ENCODE data around the gene TLCD3B.
"Not testable (repeated sequence)": the region's sequence is repeated elsewhere in the genome, so short reads cannot be mapped to it uniquely, and the experiment has no call there.

Gene TLCD3B

DNA sequence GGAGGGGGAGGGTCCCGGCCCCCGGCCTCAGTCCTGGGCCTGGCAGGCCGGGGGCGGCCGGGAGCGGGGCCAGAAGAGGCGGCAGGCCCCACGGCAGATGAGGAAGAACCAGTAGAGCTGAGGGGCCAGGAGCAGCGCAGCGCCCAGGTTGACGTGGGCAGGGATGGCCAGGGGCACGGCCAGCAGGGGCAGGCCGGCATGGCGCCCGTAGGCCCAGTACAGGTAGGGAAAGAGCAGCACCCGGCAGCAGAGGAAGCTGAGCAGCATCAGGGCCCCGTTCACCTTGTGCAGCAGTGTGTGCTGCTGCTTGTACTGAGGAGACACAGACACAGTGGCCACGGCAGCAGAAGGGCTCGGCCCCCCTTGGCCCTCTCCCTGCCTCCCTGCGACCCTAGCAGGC is 5.9 kb downstream of the TLCD3B start:
- no peak for DNase-seq

DNA sequence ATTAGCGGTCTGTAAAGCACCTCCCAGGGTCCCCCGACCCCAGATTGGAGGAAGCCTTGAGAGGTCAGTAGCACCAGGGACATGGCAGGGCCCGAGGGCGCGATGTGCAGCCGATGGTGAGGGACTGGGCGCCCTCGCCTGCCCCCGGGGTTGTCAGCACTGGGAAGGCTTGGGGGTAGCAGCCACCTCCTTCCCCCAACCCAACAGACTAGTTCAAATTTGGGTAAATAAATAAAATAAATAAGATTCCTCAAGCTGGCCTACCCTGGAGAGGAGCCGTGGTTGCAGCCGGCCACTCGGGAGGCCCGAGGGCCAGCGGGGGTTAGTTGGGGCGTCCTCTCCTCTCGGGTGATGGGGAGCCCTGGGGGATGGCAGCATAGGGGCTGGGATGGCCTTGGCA is 6.6 kb downstream of the TLCD3B start:
- DNase-seq, result no peak

DNA sequence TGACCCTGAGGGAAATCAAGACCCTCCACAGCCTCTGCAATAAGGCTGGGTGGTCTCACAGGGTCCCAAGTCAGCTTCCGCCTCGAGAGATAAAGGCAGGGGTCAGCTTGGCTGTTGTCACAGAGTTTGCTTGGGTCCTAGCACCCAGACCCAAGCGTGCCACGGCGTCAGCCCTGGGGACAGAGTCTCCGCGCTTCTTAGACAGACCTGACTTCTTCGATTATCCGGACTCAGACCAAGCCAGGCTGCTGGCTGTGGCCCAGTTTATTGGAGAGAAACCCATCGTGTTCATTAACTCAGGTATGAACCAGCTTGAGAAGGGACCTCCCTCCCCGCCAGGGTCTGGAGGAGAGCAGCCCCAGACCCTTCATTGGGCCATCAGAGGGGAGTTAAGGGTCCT is 7.5 kb downstream of the TLCD3B start:
- no peak for DNase-seq

DNA sequence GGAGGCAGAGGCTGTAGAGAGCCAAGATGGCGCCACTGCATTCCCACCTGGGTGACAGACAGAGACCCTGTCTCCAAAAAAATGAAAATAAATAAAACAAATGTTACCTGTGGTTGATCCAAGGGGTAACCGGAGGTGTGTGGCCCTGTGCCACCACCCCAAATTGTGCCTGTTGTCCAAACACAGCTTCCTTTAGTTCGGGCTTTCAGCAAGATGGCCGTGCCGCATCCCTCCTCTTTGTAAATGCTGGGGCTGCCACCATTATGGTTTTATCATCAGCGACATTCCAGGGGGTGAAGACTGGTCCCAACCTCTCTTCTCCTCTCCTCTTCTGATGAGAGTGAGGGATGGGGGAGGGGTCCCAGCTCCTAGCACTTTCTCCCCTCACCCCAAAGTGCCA is 8.2 kb downstream of the TLCD3B start, which contains the start of gene C16orf92:
Gene C16orf92 (plus strand): TSS at position 312 of the 400 bp plus-strand sequence. CDS start 143 bp downstream, outside the sequence.
- DNase-seq, result no peak

DNA sequence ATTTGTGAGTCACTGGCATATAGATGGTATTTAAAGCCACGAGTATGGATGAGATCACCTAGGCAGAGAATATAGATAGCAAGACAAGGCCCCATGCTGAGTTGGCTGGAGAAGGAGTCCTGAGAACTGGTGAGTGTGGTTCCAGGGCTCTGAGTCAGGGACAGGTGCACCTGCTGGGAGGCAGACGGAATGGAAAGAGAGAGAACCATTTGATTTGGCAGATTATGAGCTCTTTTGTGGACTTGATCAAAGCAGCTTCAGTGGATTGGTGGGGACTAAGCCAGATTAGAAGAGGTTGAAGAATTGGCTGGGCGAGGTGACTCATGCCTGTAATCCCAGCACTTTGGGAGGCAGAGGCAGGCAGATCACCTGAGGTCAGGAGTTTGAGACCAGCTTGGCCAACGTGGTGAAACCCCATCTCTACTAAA is 12.3 kb downstream of the TLCD3B start:
- DNase-seq, result no peak

DNA sequence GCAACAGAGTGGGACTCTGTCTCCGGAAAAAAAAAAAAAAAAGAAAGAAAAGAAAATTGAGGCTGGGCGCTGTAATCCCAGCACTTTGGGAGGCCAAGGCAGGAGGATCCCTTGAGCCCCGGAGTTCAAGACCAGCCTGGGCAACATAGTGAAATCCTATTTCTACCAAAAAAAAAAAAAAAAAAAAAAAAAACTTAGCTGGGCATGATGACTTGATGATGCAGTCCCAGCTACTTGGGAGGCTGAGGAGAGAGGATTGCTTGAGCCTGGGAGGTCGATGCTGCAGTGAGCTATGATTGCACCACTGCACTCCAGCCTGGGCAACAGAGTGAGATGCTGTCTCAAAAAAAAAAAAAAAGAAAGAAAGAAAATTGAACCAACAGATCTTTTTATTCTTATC is 13.1 kb downstream of the TLCD3B start:
- DNase-seq, result not testable (repeated sequence)

DNA sequence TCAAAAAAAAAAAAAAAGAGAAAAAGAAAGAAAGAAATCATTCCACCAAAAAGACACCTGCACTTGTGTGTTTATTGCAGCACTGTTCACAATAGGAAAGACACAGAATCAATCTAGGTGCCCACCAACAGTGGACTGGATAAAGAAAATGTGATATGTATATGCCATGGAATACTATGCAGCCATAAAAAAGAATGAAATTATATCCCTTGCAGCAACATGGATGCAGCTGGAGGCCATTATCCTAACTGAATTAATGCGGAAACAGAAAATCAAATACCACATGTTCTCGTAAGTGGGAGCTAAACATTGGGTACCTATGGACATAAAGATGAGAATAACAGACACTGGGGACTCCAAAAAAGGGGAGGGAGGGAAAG is 13.8 kb downstream of the TLCD3B start:
- no peak for DNase-seq

DNA sequence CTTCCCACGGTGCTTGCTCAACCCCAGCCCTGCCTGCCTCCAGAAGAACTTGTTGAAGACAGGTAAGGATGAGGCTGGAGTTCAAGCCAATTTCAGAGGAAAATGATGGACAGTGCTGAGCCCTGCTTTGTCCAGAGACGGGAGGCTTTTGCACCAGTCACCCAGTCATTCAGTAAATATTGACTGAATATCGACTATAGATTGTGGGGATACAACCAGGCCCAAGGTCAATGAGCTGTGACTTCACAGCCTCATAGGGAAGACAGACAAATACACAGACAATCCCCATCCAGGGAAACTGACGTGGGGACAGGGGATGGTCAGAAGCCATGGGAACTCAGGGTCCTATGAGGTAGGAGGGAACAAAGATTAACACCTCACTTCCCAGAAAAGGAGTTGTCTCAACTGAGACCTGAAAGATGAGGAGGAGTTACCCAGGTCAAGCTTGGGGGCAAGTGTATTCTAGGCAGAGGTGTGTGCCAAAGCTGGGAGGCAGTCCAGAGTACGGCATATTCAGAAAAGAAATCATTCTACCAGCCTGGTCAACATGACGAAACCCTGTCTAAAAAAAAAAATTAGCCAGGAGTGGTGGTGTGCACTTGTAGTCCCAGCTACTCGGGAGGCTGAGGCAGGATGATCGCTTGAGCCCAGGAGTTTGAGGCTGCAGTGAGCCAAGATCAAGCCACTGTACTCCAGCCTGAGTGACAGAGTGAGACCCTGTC is 14.4 kb downstream of the TLCD3B start:
- DNase-seq, result no peak

DNA sequence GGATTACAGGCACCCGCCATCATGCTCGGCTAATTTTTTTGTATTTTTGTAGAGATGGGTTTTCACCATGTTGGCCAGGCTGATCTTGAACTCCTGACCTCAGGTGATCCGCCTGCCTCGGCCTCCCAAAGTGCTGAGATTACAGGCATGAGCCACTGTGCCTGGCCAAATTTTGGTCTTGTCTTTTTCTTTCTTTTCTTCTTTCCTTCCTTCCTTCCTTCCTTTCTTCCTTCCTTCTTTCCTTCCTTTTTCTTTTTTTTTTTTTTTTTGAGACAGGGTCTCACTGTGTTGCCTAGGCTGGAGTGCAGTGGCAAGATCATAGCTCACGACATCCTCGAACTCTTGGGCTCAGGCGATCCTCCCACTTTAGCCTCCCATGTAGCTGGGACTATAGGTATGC is 15.6 kb downstream of the TLCD3B start:
- DNase-seq, result not testable (repeated sequence)

DNA sequence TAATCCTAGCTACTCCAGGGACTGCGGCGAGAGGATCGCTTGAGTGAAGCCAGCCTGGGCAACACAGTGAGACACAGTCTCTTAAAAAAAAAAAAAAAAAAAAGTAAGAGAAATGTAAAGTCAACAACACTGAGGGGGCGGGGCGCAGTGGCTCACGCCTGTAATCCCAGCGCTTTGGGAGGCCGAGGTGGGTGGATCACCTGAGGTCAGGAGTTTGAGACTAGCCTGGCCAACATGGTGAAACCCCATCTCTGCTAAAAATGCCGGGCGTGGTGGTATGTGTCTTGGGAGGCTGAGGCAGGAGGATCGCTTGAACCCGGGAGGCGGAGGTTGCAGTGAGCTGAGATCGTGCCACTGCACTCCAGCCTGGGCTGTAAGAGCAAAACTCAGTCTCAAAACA is 18.5 kb downstream of the TLCD3B start:
- not testable (repeated sequence) for DNase-seq

DNA sequence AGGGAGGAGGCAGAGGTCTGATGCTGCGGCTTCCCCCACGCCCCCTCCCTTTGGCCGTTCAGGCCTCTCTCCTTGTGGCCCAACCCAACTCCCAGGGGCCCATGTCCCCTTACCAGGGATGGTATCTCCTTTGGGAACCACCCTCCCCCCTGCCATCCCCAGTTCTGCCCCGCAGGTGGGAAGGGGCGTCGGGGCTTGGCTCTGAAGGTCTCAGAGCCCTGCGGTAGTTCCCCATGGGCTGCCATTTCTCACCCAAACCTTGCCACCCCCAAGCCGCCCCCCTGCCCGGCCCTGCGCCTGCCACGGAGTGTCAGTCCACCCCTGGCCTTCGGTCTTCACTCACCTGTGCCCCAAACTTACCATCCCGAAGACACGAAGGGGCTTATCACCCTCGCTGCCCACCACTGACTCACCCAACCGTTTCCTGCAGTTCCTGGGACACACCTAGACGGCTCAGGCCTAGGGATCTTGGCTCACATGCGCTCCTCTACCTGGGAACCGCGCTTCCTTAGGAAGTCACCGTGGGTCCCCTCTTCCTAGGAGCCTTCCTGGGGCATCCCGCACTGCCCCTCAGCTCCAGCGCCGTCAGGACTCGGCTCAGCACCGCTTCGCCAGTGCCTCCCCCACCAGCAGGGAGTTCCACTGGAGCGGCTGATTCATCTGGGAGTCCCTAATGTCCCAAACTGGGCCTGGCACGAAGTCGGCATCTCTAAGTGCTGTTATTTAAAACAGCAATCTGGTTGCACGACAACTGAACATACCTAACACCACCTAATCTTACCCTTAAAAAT is 19.2 kb downstream of the TLCD3B start:
- DNase-seq, result no peak

DNA sequence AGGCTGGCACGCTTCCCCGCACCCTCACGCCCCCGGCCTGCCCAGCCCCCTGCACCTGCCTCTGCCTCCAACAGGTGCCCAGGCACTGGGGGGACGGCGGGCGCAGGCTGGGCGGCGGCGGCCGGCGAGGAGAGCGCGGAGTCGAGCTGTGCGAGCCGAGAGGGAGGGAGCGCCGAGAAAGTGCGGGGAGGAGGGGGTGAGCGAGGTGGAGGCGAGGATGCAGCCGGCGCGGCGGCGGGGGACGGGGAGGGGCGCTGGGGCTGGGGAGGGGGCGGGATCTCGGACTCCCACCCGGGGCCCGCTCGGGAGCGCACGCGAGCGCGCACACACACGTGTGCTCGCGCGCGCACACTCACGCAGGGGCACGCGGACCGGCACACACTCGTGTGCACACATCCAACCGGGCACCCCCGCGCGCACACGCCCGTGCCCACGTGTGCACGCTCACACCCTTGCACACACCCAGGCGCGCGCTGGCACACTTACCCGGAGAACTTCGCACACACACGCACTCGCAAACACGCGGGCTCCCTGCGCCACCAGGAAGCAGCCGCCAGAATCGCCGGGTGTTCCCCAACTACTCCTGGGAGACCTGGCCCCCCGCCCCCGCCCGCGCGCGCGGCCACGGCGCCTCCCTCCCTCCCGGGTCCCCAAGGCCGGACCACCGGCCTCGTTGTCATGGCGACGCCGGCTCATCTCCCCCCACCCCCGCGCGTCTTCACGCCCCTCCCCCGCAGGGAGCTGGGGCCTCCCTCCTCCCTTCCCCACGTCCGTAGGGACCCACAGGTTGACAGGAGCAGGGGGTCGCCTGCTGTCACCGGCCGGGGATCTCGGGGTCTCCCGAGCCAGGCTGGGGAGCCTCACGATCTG is 20.0 kb downstream of the TLCD3B start, which contains the start of gene DOC2A:
Gene DOC2A (minus strand): TSS at position 184 of the 870 bp plus-strand sequence. CDS start 805 bp downstream, outside the sequence.
- DNase-seq, result no peak

DNA sequence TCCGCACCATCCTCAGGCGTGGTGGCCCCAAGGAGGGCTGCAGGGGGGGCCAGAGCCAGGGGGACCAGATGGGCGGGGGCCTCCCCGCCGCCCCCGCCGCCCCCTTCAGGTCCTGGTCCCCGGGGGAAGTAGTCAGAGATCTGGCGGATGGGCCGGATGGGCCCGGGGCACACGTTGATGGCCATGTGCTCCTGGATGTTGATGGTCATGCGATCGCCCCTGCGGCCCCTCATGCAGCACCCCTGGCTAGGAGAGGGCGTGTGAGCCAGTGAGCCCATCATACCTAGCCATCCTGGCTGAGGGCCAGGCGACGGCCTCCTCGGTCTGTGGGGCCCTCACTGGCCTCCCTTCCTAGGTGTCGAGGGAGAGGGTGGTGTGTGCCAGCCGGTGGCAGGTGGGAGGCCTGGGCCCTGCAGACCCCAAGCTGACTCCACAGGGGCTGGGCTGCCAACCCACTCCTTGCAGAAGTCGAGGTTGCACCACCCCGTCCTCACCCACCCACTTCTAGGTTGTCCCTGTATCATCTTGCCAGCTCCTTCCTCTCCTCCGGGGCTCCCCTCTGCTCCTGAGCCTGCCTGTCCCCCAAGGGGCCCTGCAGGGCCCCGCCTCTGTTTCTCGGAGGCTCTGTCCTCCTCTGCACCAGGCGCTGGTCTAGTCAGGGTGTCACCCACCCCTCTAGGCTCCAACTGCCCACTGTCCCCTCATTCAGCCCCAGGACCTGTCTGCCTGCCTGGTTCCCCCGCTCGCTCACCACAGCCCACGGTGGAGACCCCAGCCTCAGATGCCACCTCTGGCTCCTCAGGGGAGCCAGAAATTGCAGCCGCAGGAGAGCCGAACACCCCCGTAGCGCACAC is 20.9 kb downstream of the TLCD3B start:
- DNase-seq, result no peak

DNA sequence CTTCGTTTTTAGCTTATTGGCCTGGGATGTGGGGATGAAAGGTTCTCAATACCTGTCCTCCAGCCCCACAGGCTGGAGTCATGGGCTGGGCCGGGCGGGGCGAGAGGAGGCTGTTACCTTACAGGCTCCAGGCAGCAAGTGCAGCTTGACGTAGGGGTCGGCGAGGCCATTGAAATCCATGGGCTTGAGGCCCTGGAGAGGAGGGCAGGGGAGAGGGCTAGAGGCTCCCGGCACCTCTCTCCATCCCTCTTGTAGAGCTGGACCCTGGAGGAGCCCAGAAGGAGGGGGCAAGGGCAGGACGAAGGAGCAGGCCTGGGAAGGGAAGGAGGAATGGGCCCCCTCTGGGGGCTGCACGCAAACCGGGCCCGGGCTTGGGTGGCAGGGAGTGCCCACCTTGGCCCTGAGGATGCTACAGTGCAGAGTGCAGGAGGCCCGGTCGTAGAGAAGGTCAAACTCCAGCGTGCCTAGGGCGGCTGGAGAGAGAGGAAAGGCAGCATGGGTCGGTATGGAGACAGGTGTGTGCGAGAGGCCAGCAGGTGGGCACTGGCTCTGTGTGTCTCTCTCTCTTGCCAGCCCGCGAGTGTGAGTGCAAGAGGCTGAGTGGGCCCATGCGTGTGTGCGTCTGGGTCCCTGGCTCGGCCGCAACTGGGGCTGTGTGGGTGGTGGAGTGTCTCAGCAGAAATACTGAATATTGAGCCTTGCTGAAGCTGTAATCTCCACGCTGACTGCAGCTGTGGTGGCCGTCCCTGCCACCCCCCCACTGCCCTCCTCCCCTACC is 21.8 kb downstream of the TLCD3B start:
- DNase-seq, result no peak

DNA sequence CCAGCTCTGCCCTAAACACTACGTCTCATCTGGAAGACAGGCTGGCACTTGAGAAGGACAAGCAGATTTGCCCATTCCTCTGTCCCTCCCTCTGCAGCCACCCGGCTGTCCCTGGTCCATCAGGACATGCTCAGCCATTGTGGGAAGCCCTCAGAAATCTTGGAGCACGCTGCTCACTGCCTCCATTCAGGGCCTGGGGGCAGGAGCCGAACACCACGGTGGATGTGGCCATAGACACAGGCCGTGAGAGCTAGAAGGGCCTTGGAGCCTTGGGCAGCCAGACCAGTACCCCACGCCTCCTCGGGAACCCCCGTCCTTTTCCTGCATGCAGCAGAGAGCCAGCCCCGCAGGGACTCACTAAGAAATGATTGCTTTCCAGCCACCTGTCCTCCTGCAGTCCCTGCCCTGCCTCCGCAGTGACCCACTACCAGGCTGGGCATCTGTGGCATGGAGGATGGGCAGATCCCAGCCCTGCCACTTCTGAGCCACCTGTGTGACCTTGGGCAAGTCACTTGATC is 23.6 kb downstream of the TLCD3B start:
- DNase-seq, result no peak

DNA sequence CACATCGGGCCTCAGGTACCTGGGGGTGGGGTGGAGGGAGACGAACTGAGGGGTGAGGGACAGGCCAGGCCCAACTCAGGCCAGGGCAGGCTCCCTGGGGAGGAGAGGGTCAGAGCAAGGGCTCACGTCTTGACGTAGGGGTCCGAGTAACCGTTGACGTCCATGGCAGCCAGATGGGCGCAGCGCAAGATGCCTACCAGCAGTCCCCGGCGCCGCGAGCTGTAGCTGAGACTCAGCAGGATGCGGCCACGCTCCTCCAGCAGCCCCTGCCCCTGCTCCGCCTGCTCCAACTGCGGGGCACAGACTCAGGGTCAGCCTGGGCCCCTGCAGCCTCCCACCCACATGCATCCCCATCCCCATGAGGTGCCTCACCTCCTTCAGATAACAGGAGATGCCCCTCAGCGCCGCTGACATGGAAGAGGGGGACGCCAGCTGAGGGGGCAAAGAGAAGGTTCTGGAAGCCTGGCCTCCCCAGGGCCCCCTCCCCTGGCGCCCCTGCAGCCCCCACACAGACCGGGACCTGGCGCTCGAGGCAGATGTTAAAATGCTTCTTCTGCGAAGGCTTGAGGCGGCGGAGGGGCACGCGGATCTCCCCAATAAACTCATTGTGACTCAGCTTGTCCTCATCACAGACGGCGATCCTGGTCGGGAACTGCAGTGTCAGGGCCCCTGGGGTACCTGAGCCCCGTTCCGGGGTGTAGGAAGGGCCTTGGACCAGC is 24.3 kb downstream of the TLCD3B start:
- no peak for DNase-seq

DNA sequence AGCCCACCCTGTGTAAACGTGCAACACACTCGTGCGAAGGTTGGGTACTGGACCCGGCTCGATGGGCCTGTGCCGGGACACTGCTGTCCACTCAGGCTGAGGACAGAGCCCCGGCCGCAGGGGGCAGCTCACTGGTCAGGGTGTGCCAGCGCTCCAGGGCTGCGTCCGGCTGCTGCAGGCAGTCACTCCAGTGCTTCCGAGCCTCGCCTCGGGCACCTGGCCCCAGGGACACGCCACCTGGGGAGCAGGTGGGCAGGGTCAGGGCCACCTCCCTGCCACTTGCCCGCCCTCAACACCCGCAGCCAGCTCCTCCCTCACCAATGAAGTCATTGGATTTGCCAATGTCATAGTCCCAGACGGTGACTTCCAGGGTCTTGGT is 25.0 kb downstream of the TLCD3B start:
- no peak for DNase-seq

DNA sequence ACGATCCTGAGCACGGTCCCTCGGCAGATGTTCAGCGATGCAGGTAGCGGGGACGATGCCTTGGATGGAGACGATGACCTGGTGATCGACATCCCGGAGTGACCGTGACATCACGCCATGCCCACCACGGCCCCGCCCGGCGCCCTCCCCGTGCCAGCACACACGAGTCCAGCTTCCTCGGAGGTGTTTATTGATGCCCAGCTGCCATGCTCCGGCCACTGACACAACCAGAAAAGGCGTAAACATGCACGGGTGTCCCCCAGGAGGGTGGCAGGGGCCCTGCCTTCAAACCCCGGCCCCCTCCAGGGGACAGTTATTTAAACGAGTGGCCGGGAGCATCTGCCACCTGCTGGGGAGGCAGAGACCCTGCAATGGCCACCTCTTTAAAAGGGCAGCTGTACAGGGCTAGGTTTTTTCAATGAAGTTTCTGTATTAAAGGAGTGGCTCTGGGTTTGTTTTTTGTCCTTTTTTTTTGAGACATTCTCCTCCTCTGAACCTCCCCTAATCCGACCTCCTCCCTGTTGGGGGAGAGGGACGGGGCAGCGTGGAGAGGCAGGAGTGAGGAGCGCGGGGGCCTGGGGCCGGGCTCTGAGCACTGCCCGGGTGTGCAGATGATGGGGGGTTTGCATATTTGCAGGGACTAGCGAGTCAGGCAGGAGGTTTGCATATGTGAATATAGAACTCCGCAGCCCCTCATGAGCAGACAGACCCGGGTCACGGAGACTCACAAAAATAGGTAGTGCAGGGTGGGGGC is 25.6 kb downstream of the TLCD3B start:
- DNase-seq, result no peak

DNA sequence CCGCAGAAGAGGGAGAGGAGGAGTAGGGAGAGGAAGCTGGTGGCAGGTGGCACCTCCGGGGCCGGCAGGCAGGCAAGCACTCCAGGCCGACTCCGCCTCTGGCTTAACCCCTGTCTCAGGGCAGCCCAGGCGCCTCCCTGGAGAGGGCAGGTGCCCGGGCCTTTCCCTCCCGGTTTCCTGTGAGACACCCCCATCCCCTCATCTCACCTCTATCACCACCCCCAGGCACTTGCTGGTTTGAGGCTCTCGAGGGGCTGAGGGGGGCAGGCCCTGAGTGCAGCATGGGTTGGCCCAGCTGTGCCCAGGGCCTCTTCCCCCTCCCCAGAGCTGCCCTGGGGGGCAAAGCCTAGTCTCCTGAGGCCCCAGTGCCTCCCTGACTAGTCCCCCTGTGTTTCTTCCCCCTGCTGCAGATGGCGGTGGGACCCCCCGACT is 26.2 kb downstream of the TLCD3B start:
- no peak for DNase-seq

DNA sequence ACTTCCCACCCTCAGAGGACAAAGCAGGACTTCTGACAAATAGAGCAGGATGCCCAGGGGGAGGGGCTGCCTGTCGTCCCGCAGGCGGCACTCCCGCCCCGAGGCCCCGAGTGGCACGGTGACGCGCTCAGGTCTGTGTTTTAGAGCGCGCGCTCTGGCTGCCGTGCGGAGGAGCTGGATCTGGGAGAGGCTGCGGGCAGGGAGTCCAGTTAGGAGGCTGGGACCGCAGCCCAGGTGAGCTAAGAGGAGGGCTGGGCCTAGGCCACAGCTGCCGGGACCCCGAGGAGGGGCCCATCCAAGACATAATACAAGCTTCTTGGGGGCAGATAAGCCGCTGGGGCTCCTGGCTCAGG is 26.7 kb downstream of the TLCD3B start:
- no peak for DNase-seq

Measured in NCI-H1694 treated with DMSO at 0.1 percent for 48 hours (cell line).